Activated naive CD4-positive, alpha-beta T cell treated with anti-CD3 and anti-CD28 coated beads, Interleukin-2, amount 50 U/mL, for 72 hours (primary cell): ENCODE measurements around the gene VENTX. TPM values are rescaled to one million over a fixed set of nuclear protein-coding genes. Genes with fewer than 3 reads are reported as not detected.

Source experiments
- ATAC-seq, 2 donors: fragments of 150-1000 bp; cut with Tn5 transposase; 2 replicates each; pipeline ENCODE4 v1.10.0; 2021; ENCODE audit warnings: mild to moderate bottlenecking in 2 of 2, moderate library complexity in 2 of 2
- DNase-seq, 2 donors: peaks; one replicate each; pipeline ENCODE4 v3.0.0; 2021 to 2022; ENCODE audit warnings: low spot score in 2 of 2
- H3K27ac Mint-ChIP-seq, 2 donors: one replicate each; pipeline ENCODE4 v1.8.0; 2022; ENCODE audit warnings: mild to moderate bottlenecking in 2 of 2, mixed read lengths in 2 of 2
- H3K36me3 Mint-ChIP-seq, 2 donors: one replicate each; pipeline ENCODE4 v1.8.0; 2022; ENCODE audit warnings: mixed read lengths in 2 of 2
- H3K9me3 Mint-ChIP-seq, 2 donors: one replicate each; pipeline ENCODE4 v1.8.0; 2022; ENCODE audit warnings: mixed read lengths in 2 of 2
- total RNA-seq, 2 donors: library from RNA; stranded (reverse); gene quantifications; one replicate each; pipeline ENCODE4 v1.2.3, GENCODE V29; 2022

The VENTX gene
- total RNA-seq, 2 donors from 2014 or later = not detected

- ATAC-seq (no peak), DNase-seq (no peak)
- Mint-ChIP-seq H3K36me3 (no peaks in the 10 kb centered on the region), H3K9me3 (no peaks in the 10 kb centered on the region), H3K27ac (no peak overlapping the region)
Measured at GRCh38 chr10:133239990-133240389, 2.3 kb downstream of the VENTX start.

DNA sequence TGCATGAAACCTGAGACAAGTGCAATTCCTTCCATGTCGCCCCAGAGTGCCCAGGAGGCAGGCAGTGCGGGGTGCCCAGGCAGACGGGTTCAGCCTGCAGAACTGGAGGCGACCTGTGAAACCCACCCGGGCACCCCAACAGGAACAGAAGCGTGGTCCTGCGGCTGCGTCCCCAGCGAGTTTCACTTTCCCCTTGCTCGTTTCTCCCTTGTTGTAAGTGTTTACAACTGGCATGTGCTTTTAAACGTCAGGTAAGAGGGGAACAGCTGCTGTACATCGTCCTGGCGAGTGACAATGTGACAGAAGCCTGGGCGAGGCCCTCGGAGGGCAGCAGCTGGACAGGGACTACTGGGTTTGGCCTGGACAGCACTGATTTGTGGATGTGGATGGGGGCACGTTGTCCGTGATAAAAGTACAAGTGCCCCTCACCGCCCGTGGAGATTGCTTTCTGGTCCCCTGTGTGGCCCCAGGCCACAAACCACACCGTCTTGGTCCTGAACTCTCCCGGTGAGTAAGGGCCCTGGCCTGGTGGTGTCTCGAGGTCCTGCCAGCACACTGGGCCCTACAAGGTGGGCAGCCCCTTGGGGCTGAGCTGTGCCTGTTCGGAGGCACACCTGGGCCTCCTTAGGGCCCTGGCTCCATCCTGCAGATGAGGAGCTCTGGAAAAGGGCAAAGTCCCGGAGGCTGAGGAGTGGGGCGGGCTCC is 4.0 kb downstream of the VENTX start:
- no peaks in the 10 kb centered on the region for H3K9me3 Mint-ChIP-seq
- no peak for DNase-seq
- peak in 1 of 2 donors; percentile 10 for ATAC-seq
- H3K27ac Mint-ChIP-seq = no peak overlapping the region
- H3K36me3 Mint-ChIP-seq = no peaks in the 10 kb centered on the region

GRCh38 chr10:133242611-133243356 is 5.1 kb downstream of the VENTX start:
- DNase-seq = no peak
- no peak for ATAC-seq
- Mint-ChIP-seq H3K36me3 (no peaks in the 10 kb centered on the region), H3K27ac (no peak overlapping the region), H3K9me3 (no peaks in the 10 kb centered on the region)

GRCh38 chr10:133243593-133243992 is 5.9 kb downstream of the VENTX start:
- H3K36me3 Mint-ChIP-seq = no peaks in the 10 kb centered on the region
- H3K27ac Mint-ChIP-seq = no peak overlapping the region
- no peak for DNase-seq
- no peak for ATAC-seq
- no peaks in the 10 kb centered on the region for H3K9me3 Mint-ChIP-seq

- Mint-ChIP-seq H3K36me3 (no peaks in the 10 kb centered on the region), H3K27ac (peak overlapping the region in 1 of 2 donors; percentile 72), H3K9me3 (no peaks in the 10 kb centered on the region)
- DNase-seq (no peak), ATAC-seq (no peak)
Measured at GRCh38 chr10:133245439-133246235, 8.0 kb downstream of the VENTX start.

DNA sequence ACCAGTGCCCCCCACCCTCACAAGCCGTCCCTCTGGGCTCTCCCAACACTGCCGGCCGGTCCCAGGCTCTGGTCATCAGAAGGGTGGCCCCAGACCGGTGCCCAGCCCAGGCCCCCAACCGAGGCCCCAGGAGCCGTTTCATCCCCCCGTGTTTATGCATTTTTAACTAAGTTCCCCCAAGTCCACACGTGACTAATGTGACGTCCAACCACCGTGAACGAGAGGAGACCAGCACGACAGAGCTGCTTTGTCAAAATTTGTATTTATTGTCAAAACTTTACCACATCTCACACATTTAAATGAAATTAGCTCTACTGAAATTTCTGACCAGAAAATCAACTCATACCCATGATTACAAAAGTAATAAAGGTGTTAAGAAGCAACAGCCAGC is 8.6 kb downstream of the VENTX start:
- Mint-ChIP-seq H3K27ac (no peak overlapping the region), H3K36me3 (no peaks in the 10 kb centered on the region), H3K9me3 (no peaks in the 10 kb centered on the region)
- ATAC-seq (no peak), DNase-seq (no peak)

DNA sequence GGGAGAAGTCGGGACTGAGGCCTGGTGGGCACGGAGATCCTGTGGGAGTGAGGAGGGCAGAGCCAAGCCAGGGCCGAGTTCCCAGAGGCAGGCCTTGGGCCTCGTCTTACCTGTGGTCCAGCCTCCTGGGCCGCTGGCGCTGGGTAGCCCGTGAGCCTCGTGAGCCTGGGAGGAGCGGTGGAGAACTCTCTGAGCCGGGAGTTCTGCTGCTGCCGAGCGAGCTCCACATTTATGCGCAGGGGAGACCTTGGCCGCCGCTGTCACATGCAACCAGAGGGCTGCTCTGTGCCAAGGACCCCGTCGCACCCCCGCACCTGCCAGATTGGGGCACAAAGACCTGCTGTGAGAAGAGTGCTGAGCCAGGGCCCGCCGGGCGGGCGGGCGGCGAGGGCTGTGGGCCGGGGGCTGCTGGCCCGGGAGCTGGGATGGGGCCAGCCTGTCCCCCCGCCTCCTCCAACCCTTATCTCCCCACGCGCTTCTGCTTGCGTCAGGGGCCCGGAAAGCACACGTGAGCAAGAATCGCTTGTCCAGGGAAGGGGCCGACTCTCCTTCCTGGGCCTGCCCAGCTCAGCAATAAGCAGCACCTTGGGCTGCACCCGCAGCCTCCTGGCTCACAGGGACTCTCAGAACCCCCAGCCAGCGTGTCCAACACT is 10.2 kb downstream of the VENTX start:
- DNase-seq = no peak
- H3K9me3 Mint-ChIP-seq = no peaks in the 10 kb centered on the region
- no peak for ATAC-seq
- no peaks in the 10 kb centered on the region for H3K36me3 Mint-ChIP-seq
- no peak overlapping the region for H3K27ac Mint-ChIP-seq

GRCh38 chr10:133248334-133248715 is 10.7 kb downstream of the VENTX start:
- Mint-ChIP-seq H3K27ac (no peak overlapping the region), H3K9me3 (no peaks in the 10 kb centered on the region), H3K36me3 (no peaks in the 10 kb centered on the region)
- no peak for DNase-seq
- ATAC-seq = no peak

GRCh38 chr10:133249094-133249780 is 11.6 kb downstream of the VENTX start:
- ATAC-seq = no peak
- H3K36me3 Mint-ChIP-seq = no peaks in the 10 kb centered on the region
- no peaks in the 10 kb centered on the region for H3K9me3 Mint-ChIP-seq
- H3K27ac Mint-ChIP-seq = no peak overlapping the region
- no peak for DNase-seq

GRCh38 chr10:133249975-133250754 is 12.5 kb downstream of the VENTX start:
- ATAC-seq = no peak
- Mint-ChIP-seq H3K36me3 (no peaks in the 10 kb centered on the region), H3K27ac (peak overlapping the region; percentile 34 to 75), H3K9me3 (no peaks in the 10 kb centered on the region)
- DNase-seq = no peak

DNA sequence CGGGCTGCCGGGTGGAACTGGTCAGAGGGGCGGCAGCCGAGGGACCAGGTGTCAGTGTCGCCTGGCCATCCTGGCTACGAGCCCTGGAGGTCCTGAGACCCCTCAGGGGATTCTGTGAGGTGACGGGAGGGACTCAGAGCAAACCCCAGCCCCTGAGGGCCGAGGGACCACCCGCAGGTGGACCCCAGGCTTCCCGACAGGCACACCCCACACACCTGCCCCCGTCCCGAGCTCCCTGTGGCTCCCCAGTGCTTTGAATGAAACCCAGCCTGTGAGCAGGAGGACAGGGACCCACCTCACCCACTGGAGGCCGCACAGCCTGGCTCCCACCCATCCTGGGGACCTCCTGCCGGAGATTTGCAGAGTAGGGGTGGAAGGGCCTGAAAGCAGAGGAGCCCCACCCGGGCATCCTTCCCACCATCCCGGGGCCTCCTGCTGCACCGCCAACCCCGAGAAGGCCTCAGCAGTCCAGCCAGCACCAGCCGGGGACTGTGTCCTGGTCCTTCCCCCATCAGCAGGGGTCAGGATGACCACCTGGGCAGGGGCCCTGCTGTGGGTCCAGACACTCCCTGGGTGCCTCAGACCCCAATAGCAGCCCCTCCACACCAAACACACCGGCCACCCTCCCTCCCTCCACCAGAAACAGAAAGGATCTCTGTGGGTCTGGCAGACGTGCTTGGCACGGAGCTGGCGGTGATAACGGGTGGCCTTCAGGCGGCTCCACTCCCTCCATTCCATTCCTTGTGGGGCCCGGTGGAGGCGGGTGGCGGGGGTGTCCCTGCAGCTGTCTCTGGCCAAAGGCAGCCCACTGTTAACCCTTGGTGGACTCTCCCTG is 13.9 kb downstream of the VENTX start:
- Mint-ChIP-seq H3K36me3 (no peaks in the 10 kb centered on the region), H3K9me3 (no peaks in the 10 kb centered on the region), H3K27ac (no peak overlapping the region)
- DNase-seq (no peak), ATAC-seq (no peak)

DNA sequence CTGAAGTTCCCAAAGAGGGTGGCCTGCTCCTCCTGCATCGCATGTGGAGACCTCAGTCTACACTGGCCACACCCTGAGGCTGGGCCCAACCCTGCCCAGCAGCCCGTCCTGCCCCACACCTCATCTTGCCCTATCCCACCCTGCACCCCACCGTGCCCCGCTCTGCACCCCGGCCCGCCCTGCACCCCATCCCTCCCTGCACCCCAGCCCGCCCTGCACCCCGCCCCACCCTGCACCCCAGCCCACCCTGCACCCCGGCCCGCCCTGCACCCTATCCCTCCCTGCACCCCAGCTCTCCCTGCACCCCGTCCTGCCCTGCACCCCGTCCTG is 14.5 kb downstream of the VENTX start:
- no peak overlapping the region for H3K27ac Mint-ChIP-seq
- no peak for ATAC-seq
- no peaks in the 10 kb centered on the region for H3K36me3 Mint-ChIP-seq
- DNase-seq = no peak
- no peaks in the 10 kb centered on the region for H3K9me3 Mint-ChIP-seq

GRCh38 chr10:133253361-133253955 is 15.8 kb downstream of the VENTX start:
- H3K36me3 Mint-ChIP-seq = no peaks in the 10 kb centered on the region
- DNase-seq = no peak
- no peak overlapping the region for H3K27ac Mint-ChIP-seq
- no peak for ATAC-seq
- H3K9me3 Mint-ChIP-seq = no peaks in the 10 kb centered on the region

DNA sequence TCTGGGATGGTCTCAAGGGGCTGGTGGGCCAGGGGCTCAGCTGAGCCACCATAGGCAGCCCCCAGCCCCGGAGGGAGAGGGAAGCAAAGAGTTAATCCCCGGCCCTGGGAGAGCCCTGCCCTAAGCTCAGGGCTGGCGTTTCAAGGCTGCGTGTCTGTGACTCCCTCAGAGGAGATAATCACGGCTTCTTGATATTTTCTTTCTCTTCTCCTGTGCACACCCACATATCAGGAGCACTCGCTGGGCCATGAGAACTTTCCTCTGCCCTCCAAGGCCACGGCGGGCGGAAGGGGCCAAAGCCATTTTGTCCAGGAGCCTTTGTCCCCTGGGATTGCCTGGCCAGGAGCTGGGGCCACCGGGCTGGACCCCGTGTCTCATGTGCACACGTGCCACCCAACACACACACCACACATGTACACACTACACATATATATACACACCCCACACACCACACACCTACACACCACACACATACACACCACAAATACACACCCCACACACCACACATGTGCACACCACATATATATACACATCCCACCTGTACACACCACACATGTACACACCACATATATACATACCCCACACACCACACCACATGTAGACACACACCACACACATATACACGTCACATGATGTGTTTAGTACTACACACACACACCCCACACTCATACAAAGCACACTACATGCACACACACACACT is 16.9 kb downstream of the VENTX start:
- H3K36me3 Mint-ChIP-seq = no peaks in the 10 kb centered on the region
- no peaks in the 10 kb centered on the region for H3K9me3 Mint-ChIP-seq
- no peak for ATAC-seq
- no peak for DNase-seq
- H3K27ac Mint-ChIP-seq = peak overlapping the region in 1 of 2 donors; percentile 0
